MM.1S (cell line): Measurements from ENCODE around the gene ISG15.

Source experiments
- CTCF ChIP-seq: fragments of 300-600 bp; sonication (generic); IDR thresholded peaks from 2 replicates; pipeline ENCODE4 v1.5.1; 2016; ENCODE audit warnings: antibody characterized with exemption, low read length, mixed read lengths
- EZH2 ChIP-seq: fragments of 300-600 bp; sonication (generic); optimal IDR thresholded peaks from 2 replicates; pipeline ENCODE3; 2017; ENCODE audit warnings: low read depth, mild to moderate bottlenecking, antibody characterized with exemption, low read length, mixed read lengths

GRCh38 chr1:1003618-1004419, 9.5 kb upstream of the ISG15 start:
- TF ChIP-seq CTCF (no peak), EZH2 (no peak)
